ES-I3 (cell line): Measurements from ENCODE around the gene OR2AT4.
"Not testable (repeated sequence)": the region's sequence is repeated elsewhere in the genome, so short reads cannot be mapped to it uniquely, and the experiment has no call there.

Source experiments
- H3K36me3 ChIP-seq: 2 replicates; pipeline ENCODE4 v1.6.1; 2013; ENCODE audit warnings: mild to moderate bottlenecking, low read length, control low read depth, moderate library complexity; ENCODE audit not compliant: insufficient read depth
- H3K4me1 ChIP-seq: 2 replicates; pipeline ENCODE4 v1.6.1; 2013; ENCODE audit warnings: mild to moderate bottlenecking, control low read depth, low read length; ENCODE audit not compliant: insufficient read depth
- H3K9ac ChIP-seq: 2 replicates; pipeline ENCODE4 v1.6.1; 2013; ENCODE audit warnings: low read depth, mild to moderate bottlenecking, low read length, moderate library complexity
- H3K9me3 ChIP-seq: 2 replicates; pipeline ENCODE4 v1.6.1; 2013; ENCODE audit warnings: mild to moderate bottlenecking, low read length, moderate library complexity; ENCODE audit not compliant: control insufficient read depth, insufficient read depth

OR2AT4 gene

DNA sequence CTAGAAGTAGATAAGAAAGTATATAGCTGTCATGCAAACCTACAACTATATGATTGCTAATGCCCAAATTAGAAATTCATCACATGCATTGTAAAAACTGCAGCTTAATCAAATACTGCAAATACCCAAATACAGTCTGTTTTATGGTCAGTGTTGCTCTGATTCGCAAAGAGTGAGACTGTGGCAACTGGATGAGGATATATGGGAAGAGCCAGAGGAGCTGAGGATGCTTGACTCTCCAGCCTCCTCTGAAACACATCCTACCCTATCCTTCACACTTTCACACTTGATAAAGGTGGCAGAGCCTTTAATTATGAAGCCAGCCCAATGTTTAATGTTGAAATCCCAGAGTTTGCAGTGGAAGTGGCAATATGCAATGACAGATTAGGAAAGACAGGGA is 21.9 kb upstream of the OR2AT4 start:
- no peaks in the 10 kb centered on the region for H3K4me1 ChIP-seq
- no peaks in the 10 kb centered on the region for H3K36me3 ChIP-seq
- no peak overlapping the region for H3K9ac ChIP-seq
- H3K9me3 ChIP-seq, result no peaks in the 10 kb centered on the region

DNA sequence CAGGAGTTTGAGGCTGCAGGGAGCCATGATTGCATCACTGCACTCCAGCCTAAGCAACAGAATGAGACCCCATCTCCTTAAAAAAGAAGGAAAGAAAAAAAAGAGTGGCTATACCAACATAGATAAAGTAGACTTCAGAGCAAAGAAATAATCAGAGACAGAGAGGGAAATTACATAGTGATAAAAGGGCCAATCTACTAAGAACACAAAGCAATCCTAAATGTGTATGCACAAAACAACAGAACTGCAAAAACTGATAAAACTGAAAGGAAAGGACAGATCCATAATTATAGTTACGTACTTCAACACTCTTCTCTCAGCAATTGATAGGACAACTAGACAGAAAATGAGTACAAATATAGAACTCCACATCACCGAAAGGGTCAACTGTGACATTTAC is 17.8 kb upstream of the OR2AT4 start:
- Histone ChIP-seq H3K9ac (no peak overlapping the region), H3K36me3 (no peaks in the 10 kb centered on the region), H3K9me3 (no peaks in the 10 kb centered on the region), H3K4me1 (no peaks in the 10 kb centered on the region)

DNA sequence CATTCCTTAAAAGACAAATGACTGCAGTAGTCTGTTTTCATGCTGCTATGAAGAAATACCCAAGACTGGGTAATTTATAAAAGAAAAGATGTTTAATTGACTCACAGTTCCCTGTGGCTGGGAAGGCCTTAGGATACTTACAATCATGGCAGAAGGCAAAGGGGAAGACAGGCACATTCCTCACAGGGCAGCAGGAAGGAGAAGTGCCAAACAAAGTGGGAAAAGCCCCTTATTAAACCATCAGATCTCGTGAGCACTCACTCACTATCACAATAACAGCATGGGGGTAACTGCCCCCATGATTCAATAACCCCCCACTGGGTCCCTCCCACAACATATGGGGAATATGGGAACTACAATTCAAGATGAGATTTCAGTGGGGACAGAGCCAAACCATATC is 16.4 kb upstream of the OR2AT4 start:
- no peaks in the 10 kb centered on the region for H3K36me3 ChIP-seq
- H3K4me1 ChIP-seq, result no peaks in the 10 kb centered on the region
- no peaks in the 10 kb centered on the region for H3K9me3 ChIP-seq
- H3K9ac ChIP-seq, result no peak overlapping the region

DNA sequence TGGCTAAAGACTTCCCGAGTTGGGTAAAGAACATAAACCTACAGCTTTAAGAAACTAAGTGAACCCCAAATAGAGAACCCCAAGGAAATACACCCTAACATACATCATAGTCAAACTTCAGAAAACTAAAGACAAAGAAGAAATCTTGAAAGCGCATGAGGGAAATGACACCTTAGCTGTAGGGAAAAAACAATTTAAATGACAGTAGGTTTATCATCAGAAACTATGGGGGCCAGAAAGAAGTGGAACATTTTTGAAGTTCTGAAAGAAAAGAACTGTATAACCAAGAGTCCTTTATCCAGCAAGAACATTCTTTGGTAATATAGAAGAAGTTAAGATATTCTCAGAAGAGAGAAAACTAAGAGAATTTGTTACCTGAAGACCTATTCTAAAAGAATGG is 15.5 kb upstream of the OR2AT4 start:
- no peak overlapping the region for H3K9ac ChIP-seq
- no peaks in the 10 kb centered on the region for H3K36me3 ChIP-seq
- no peaks in the 10 kb centered on the region for H3K9me3 ChIP-seq
- no peaks in the 10 kb centered on the region for H3K4me1 ChIP-seq

DNA sequence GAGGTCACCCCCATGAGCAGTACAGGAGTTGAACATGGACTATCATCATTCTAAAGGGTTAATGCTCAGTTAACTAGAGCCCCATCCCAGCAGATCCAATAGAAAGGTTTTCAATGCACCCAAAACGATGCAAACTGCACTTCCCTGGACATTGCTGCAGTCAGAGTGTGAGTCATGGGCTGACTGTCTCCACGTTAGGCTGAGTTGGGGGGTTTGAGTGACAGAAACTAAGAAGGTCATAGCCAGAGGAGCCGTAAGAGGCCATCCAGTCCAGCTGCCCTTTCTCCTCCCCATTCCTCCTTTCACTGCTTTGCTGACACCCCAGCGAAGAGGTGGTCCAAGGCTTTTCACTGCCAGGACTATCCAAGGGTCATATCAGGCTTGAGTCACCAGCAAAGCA is 10.5 kb upstream of the OR2AT4 start:
- Histone ChIP-seq H3K9ac (no peak overlapping the region), H3K4me1 (peaks cover 7% of the 10 kb centered on the region; the same call in 1 of the 2 replicates), H3K36me3 (no peaks in the 10 kb centered on the region), H3K9me3 (no peaks in the 10 kb centered on the region)

DNA sequence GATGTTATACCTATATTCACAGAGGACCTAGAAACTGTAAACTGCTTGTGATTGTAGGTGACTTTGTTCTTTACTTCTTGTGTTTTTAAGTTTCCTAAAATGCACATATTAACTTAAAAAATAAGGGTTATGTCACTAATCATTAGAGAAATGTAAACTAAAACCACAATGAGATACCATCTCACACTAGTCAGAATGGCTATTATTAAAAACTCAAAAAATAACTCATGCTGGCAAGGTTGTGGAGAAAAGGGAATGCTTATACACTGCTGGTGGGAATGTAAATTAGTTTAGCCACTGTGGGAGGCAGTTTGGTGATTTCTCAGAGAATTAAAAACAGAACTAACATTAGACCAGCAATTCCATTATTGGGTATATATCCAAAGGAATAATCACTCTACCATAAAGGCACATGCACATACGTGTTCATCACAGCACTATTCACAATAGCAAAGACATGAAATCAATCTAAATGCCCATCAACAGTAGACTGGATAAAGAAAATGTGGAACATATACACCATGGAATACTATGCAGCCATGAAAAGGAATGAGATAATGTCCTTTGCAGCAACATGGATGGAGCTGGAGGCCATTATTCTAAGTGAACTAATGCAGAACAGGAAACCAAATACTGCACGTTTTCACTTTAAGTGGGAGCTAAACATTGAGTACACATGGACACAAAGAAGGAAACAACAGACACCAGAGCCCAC is 9.4 kb upstream of the OR2AT4 start:
- not testable (repeated sequence) for H3K4me1 ChIP-seq, H3K36me3 ChIP-seq, H3K9me3 ChIP-seq
- H3K9ac ChIP-seq, result 0 out of 2 replicates have a peak overlapping the region, but pooled peaks have one; percentile 14

DNA sequence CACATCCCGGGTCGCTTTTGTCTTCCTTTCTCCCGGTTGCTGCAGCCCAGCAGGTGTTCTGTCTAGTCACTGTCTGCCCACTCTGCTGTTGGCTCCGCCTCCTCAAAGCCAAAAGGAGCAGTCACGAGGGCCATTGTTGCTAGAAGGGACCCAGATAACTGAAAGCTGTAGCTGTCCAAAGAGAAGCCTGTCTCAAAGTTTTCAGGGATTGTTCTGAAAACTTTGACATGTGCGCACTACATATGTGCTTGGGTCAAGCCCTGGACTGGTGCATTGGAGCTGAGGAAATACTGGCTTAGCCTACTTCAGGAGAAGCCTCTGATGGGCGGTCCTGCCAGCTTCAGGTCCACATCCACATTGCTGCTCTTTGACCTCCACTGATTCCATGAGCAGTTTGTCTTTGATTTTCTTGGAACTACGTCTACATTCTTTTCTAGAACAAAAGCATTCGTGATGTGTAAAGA is 8.8 kb upstream of the OR2AT4 start:
- H3K36me3 ChIP-seq, result no peaks in the 10 kb centered on the region
- H3K9ac ChIP-seq, result peak overlapping the region; percentile 14; the same call in 1 of the 2 replicates
- H3K9me3 ChIP-seq, result no peaks in the 10 kb centered on the region
- H3K4me1 ChIP-seq, result peaks cover 7% of the 10 kb centered on the region; the same call in 1 of the 2 replicates

DNA sequence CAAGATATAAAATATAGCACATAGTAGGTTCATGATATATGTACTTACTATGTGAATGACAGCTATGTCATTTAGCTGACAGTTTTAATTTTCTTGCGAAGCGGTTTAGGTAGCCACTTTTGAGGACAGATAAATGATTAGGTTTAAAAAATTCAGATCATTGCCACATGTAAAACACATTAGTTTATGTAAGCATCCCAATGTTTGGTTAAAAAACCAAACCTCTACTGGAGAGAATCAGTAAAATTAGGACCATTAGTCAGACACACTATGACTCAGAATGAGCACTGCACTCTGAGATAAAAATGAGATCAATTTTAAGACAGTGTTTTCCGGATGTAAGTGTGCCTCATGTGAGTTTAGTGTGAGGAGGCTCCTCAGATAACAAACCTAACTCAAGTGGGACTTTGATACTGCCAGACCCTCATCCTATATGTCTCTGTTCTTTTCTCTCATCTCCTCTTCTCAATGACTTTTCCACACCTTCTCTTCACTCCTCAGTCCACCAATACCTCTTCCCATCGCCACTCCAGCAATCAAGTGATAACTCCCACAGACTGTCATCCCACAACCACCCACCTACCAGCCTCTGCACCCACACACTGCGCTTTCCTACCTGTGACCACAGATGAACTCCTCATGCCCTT is 6.8 kb upstream of the OR2AT4 start:
- Histone ChIP-seq H3K9me3 (no peaks in the 10 kb centered on the region), H3K9ac (no peak overlapping the region), H3K36me3 (no peaks in the 10 kb centered on the region), H3K4me1 (peaks cover 7% of the 10 kb centered on the region; the same call in 1 of the 2 replicates)

DNA sequence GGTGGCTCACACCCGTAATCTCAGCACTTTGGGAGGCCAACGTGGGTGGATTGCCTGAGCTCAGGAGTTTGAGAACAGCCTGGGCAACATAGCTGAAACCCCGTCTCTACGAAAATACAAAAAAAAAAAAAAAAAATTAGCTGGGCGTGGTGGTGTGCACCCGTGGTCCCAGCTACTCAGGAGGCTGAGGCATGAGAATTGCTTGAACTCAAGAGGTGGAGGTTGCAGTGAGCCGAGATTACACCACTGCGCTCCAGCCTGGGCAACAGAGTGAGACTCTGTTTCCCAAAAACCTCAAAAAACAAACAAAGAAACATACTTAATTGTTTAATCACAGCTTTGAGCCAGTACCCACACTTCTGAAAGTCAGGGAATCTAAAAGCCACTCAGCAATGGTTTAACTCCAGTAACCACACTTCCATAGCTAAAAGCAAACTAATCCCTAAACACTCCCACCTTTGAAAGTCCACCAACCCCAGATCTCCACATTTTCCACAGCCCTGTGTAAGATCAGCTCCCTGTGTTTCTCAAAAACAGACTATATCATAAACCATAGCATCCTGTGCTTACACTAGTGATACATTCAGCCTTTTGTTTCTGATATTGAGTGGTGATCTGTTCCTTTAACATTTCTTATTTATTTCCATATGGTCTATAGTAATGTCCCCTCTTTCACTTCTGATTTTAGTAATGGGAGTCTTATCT is 4.9 kb upstream of the OR2AT4 start:
- Histone ChIP-seq H3K4me1 (peaks cover 7% of the 10 kb centered on the region; the same call in 1 of the 2 replicates), H3K9ac (no peak overlapping the region), H3K36me3 (no peaks in the 10 kb centered on the region), H3K9me3 (no peaks in the 10 kb centered on the region)

DNA sequence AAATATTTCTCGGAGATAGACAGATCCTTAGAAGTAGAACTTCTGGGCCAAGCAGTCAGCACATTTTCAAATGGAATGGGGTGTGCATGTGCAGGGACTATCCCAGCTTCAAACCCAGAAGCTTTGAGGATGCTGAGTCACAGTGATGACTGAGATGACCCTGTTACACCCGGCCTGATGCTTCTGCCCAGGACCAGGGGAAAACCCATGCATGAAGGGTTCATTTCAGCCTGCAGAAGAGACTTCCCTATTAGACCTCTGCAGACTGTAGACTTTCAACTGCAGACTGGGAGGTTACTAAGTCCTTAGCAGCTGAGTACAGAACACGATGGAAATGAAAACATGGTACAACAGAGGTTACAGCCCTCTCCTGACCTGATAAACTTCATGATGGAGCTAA is 3.6 kb upstream of the OR2AT4 start:
- Histone ChIP-seq H3K9me3 (no peaks in the 10 kb centered on the region), H3K4me1 (peaks cover 1% of the 10 kb centered on the region; the same call in 1 of the 2 replicates), H3K9ac (no peak overlapping the region), H3K36me3 (no peaks in the 10 kb centered on the region)

DNA sequence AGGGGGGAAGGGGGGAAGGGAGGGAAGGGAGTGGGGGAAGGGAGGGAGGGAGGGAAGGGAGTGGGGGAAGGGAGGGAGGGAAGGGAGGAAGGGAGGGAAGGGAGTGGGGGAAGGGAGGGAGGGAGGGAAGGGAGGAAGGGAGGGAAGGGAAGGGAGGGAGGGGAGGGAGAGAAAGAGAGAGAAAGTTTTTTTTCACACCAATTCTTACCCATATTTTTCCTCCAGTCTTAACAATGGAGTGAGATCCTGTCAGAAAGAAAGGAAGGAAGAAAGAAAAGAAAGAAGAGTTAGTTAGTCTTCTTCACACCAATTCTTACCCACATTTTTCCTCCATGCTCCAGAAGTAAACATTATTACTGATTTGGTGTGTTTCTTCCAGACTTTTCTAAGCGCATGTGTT is 3.0 kb upstream of the OR2AT4 start:
- H3K36me3 ChIP-seq, result no peaks in the 10 kb centered on the region
- no peaks in the 10 kb centered on the region for H3K4me1 ChIP-seq
- no peaks in the 10 kb centered on the region for H3K9me3 ChIP-seq
- H3K9ac ChIP-seq, result no peak overlapping the region

DNA sequence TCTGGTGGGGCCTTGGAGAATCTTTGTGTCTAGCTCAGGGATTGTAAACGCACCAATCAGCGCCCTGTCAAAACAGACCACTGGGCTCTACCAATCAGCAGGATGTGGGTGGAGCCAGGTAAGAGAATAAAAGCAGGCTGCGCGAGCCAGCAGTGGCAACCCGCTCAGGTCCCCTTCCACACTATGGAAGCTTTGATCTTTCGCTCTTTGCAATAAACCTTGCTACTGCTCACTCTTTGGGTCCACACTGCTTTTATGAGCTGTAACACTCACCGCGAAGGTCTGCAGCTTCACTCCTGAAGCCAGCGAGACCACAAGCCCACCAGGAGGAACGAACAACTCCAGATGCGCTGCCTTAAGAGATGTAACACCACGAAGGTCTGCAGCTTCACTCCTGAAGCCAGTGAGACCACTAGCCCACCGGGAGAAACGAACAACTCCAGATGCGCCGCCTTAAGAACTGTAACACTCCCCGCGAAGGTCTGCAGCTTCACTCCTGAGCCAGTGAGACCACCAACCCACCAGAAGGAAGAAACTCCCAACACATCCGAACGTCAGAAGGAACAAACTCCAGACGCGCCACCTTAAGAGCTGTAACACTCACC is 2.3 kb upstream of the OR2AT4 start:
- H3K4me1 ChIP-seq, H3K9ac ChIP-seq, H3K36me3 ChIP-seq, H3K9me3 ChIP-seq: not testable (repeated sequence)

DNA sequence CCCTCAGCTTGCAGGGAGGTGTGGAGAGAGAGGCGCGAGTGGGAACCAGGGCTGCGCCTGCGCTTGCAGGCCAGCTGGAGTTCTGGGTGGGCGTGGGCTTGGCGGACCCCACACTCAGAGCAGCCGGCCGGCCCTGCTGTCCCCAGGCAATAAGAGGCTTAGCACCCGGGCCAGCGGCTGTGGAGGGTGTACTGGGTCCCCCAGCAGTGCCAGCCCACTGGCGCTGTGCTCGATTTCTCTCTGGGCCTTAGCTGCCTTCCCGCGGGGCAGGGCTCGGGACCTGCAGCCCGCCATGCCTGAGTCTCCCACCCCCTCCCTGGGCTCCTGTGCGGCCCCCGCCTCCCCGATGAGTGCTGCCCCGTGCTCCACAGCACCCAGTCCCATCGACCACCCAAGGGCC is 1.5 kb upstream of the OR2AT4 start:
- not testable (repeated sequence) for H3K4me1 ChIP-seq, H3K36me3 ChIP-seq, H3K9ac ChIP-seq, H3K9me3 ChIP-seq

DNA sequence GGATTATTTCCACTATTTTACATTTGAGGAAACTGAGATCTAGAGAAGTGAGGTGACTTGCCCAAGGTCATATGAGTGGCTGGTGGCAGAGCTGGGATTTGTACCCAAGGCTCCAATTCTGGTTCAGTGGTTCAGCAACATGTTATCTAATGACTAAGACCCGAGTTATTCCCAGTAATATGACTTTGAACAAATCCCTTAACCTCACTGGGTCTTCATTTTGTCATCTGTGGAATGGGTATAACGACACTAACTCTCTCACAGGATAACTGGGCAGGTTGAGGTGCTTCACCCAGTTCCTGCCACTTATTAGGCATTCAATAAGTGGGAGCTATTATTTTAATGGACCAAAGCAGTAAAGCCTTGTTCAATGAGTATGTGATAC is 489 bp upstream of the OR2AT4 start:
- no peaks in the 10 kb centered on the region for H3K9me3 ChIP-seq
- no peak overlapping the region for H3K9ac ChIP-seq
- H3K36me3 ChIP-seq, result no peaks in the 10 kb centered on the region
- no peaks in the 10 kb centered on the region for H3K4me1 ChIP-seq
